ENCODE measurements around the gene CIRBP. TPM values are rescaled to one million over a fixed set of nuclear protein-coding genes. Genes with fewer than 3 reads are reported as not detected.
"Not testable (repeated sequence)": the region's sequence is repeated elsewhere in the genome, so short reads cannot be mapped to it uniquely, and the experiment has no call there.

CIRBP gene
- total RNA-seq, 1 donor from 2014 or later, result 247 TPM

- no peak for DNase-seq (ENCODE audit: low read depth, low spot score)
These were observed 21.1 kb downstream of the CIRBP start for GRCh38 chr19:1290196-1290702.

- no peak for DNase-seq (ENCODE audit: low read depth, low spot score)
These were observed 21.8 kb downstream of the CIRBP start for GRCh38 chr19:1290703-1291651.

- DNase-seq (ENCODE audit: low read depth, low spot score), result no peak
These were observed 22.8 kb downstream of the CIRBP start for GRCh38 chr19:1291761-1292418.

- no peak for DNase-seq (ENCODE audit: low read depth, low spot score)
These were observed 23.5 kb downstream of the CIRBP start for GRCh38 chr19:1292419-1293151.

- DNase-seq (ENCODE audit: low read depth, low spot score), result no peak
These were observed 24.9 kb downstream of the CIRBP start for GRCh38 chr19:1293782-1294604.

- no peak for DNase-seq (ENCODE audit: low read depth, low spot score)
These were observed 25.6 kb downstream of the CIRBP start for GRCh38 chr19:1294688-1295087.

GRCh38 chr19:1295169-1296012 lies 26.3 kb downstream of the CIRBP start:
- no peak for DNase-seq (ENCODE audit: low read depth, low spot score)

GRCh38 chr19:1296078-1296477 lies 26.9 kb downstream of the CIRBP start:
- DNase-seq (ENCODE audit: low read depth, low spot score), result no peak

GRCh38 chr19:1296575-1297271 lies 27.6 kb downstream of the CIRBP start:
- no peak for DNase-seq (ENCODE audit: low read depth, low spot score)

GRCh38 chr19:1298235-1298634 lies 29.1 kb downstream of the CIRBP start:
- no peak for DNase-seq (ENCODE audit: low read depth, low spot score)

- no peak for DNase-seq (ENCODE audit: low read depth, low spot score)
These were observed 30.7 kb downstream of the CIRBP start for GRCh38 chr19:1299801-1300200.

- no peak for DNase-seq (ENCODE audit: low read depth, low spot score)
These were observed 31.8 kb downstream of the CIRBP start for GRCh38 chr19:1300744-1301490.

GRCh38 chr19:1302533-1303239 lies 33.6 kb downstream of the CIRBP start:
- DNase-seq (ENCODE audit: low read depth, low spot score), result no peak

- no peak for DNase-seq (ENCODE audit: low read depth, low spot score)
These were observed 35.2 kb downstream of the CIRBP start for GRCh38 chr19:1304197-1304924.

- DNase-seq (ENCODE audit: low read depth, low spot score), result not testable (repeated sequence)
These were observed 36.2 kb downstream of the CIRBP start for GRCh38 chr19:1305354-1305753.

GRCh38 chr19:1307320-1307719 lies 38.2 kb downstream of the CIRBP start:
- DNase-seq (ENCODE audit: low read depth, low spot score), result no peak

GRCh38 chr19:1307755-1308303 lies 38.7 kb downstream of the CIRBP start:
- no peak for DNase-seq (ENCODE audit: low read depth, low spot score)

Measured in pulmonary artery endothelial cell (primary cell).